GM21390 (cell line): ENCODE data around the gene CTNNAL1.
"Not testable (repeated sequence)": the region's sequence is repeated elsewhere in the genome, so short reads cannot be mapped to it uniquely, and the experiment has no call there.

ENCODE experiments used
- ATAC-seq: cut with Tn5 transposase; IDR thresholded peaks from one replicate; pipeline ENCODE4 v1.9.1; 2021; ENCODE audit not compliant: unreplicated experiment

CTNNAL1 gene

DNA sequence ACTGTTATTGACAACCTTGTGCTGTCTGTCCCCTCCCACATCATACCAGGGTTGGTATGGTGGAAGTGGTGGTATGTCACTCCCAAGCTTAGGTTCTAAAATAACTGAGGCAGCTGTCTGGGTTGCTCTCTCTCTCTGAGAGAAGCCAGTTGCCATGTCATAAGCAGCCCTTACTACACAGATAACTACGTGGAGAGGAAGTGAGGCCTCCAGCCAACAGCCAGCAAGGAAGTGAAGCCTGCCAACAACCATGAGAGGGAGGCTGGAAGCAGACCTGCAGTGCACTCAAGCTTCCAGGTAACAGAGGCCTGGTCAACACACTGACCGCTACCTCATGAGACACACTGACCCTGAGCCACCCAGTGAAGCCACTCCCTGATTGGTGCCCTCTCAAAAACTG lies 18.6 kb downstream of the CTNNAL1 start:
- peak; percentile 95 for ATAC-seq

DNA sequence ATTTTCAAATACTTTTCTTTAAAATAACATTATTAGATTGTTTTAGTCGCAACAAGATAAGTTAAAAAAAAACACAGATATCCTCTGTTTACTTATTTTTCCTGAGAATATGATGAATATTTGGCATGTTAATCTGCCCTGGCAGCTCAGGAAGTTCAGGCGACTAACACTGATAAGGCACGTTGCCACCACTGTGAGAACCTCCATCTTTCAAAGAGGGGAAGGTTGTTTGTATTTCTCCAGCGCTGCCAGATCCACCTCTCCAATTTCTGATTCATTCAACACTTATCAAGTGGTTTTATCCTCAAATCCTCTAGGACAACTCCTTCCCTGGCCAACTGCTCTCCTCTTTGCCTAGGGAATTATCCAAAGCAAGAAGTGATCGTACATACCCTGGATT lies 21.8 kb downstream of the CTNNAL1 start:
- ATAC-seq, result no peak

DNA sequence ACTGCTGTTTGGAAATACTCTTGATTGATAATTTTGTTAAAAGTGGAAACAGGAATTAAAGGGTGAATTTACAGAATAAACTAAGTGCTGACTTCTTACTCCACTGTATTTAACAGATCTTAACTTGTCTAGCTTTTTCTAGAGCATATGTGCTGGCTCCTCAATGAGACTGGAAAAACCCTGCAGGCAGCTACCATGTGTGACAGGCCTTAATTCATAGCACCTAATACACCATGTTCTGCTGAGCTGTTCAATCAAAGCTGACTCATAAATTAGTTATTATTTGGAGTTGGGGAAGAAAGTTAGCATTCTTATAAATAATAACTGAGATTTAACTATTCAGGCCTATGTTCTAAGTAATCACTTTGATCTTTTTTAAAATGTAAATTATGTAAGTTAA lies 29.4 kb downstream of the CTNNAL1 start:
- ATAC-seq, result no peak

DNA sequence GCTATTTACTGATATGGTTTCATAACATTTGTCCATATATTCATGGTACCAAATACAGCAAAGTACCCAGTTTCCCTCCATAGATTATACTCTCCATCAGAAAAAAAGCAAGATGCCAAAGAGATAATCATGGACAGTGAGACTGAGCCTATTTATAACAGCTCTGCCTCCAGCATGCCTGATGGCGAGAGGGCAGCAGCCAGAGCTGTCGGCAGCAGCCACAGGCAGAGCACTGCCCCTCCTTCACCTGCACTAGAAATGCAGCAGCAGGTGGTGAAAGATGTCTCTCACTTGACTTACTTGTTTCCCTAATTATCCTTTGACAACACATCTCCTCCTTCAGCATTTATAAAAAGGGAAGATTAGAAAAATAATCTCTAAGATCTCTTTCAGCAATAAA lies 32.4 kb downstream of the CTNNAL1 start:
- ATAC-seq, result no peak

DNA sequence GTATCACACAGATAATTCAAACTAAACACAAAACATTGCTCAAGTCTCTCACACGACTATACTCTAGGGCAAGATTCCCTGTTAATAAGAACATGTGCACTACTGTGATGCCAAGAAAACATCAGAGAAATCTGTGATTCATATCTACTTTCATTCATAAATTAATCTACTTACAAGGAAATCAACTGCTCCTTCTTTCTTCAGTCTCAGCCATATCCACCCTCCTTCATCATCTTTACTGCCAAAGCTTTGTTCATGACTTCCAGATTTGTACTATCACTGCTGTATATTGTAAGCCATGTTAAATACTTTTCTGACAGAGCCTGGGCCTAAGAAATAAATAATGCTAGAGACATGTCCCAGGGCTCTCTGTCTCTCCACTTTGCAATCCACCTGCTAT lies 35.1 kb downstream of the CTNNAL1 start:
- no peak for ATAC-seq

DNA sequence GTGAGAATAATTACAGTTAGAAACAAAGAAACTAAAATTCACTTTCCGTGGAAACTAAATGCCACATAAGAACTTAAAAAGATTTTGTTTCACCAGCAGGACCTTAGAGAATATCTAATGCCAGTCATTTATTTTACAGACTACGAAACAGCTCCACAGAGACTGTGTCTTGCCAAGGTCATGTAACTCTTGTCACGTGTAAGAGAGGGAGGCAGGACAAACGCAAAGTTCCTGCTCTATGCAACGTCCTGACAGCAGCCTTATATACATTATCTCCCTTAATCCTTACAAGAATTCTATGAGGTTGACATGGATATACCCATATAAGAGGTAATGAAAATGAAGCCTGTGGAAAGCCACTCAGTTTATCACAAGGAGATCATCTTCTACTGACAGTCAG lies 39.4 kb downstream of the CTNNAL1 start:
- no peak for ATAC-seq

DNA sequence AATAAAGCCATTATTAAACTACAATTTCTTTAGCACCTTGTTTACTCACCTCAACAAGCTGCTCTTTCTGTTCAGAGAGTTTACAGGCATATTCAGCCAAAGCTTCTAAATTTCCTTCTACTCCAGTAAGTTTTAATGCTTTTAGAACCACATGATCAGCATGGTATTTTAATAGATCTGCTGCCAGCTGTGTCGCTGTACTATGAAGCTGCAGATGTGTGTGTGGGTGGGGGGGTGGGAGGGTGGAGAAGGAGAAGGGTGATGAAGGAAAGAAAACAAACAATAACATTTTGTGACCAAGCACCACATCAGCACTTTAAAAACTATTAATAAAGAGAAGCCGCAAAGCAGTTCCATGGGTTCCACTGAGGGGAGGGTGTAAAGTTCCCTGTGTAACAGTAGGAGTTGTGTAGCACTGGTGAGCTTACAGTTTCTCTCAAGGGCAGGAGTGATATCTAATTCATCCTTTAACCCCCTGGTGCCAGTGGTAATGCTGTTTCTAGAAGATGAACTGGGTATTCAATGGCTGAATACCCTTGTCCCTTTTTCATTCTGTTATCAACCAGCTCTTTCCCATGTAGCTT lies 40.6 kb downstream of the CTNNAL1 start:
- ATAC-seq, result no peak

DNA sequence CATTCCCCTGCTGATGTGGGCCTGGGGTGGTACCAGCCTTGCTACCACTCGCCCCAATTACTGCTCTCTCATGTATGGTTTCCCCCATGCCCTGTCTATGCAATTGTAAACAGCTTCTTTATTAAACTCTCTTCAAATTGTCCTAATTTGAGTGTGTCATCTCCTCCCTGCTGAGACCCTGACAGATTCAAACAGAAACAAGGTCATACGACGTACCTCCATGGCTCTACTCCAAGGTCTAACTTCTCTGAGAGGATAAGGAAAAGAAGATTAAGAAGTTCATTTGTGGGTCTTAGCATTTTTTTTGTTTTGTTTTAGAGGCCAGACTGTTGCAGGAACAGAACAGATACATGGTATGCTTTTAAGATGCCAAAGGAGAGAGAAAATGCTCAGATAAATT lies 41.1 kb downstream of the CTNNAL1 start:
- ATAC-seq, result no peak

DNA sequence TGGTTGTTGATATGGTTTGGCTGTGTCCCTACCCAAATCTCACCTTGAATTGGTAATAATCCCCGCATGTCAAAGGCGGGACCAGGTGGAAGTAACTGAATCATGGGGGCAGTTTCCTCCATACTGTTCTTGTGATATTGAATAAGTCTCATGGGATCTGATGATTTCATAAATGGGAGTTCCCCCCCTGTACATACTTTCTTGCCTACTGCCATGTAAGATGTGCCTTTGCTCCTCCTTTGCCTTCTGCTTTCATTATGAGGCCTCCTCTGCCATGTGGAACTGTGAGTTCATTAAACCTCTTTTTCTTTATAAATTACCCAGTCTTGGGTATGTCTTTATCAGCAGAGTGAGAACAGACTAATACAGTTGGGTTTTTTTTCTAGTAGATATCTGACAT lies 41.9 kb downstream of the CTNNAL1 start:
- not testable (repeated sequence) for ATAC-seq

DNA sequence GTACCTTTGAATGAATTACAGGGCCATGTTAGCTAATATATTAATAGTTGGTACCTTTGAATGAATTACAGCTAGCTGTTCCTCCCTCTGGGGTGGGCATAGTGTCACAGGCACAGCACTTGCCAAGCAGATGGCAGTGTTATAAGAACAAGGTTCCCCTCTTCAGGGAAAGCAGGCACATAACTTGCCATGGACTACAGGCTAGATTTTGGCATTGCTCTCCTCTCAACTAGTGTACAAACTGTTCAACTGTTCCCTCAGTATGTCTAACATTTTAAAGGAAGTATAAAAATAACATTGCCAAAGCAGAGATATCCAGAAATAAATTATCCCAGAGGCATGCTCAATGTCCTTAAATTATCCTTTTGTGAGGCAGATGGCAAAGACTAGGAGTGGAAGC lies 45.4 kb downstream of the CTNNAL1 start:
- ATAC-seq, result no peak

DNA sequence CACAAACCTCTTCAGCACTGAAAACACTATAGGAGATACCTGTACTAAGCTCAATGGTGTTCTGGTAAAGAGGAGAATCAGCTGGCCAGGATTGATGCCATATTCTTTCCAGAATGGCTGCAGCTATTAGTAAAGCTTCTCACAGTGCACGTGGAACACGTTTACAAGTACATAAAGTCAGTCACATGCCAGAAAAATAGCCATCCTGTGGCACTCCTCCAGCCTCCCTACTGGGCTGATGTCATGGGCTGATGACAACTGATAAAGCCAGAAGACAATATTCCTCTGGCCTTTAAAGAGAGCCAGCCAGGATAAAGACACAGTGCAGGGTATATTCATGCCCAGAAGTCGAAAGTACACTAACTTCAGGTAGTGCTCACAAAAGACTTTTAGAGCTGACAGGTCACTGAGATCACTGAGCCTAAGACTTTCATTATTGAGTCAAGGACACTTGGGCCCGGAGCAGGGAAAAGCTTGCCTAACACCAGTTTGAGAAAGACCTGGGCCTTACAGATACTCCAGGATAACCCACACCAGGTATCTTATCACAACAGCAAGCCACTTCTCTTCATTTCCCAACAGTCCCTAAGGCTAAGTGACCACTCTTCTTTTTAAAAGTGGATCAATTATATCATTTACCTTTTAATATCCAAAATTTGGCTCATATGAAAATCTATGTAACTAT lies 49.7 kb downstream of the CTNNAL1 start:
- no peak for ATAC-seq

DNA sequence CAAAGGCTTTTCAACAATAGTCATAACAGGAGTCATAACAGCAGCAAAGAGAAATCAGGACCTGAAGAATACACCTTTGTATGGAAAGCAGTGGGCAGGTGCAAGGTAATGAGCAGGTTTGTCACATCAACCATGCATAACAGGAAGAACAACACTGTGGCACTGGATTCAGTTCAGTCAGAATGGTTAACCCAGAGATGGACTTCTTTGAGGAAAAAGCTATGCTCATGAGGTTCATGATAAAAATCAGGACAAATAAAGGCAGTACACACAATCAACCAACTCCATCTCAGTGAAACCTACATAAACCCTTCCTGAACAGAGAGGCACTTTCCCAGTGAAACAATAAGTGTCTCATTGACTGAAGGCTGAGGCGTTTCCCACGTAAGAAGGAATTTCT lies 52.1 kb downstream of the CTNNAL1 start:
- no peak for ATAC-seq

DNA sequence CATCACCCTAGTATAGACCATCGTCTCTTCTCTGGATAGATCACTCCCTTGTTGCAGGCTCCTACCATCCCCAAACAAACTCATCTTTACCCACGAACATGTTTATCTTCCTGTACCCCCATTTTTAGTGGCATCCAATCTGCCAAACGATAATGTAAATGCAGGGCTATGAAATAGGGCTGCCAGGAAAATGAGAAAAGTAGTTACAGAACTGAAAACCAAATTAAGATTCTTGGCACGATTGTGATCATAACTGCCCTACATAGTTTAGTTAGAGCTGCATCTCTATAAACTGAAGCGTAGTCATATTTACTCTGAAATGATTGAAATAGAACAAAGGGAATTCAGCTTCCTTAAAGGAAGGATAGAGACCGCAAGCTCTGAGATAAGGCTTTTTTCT lies 53.0 kb downstream of the CTNNAL1 start:
- ATAC-seq, result no peak

DNA sequence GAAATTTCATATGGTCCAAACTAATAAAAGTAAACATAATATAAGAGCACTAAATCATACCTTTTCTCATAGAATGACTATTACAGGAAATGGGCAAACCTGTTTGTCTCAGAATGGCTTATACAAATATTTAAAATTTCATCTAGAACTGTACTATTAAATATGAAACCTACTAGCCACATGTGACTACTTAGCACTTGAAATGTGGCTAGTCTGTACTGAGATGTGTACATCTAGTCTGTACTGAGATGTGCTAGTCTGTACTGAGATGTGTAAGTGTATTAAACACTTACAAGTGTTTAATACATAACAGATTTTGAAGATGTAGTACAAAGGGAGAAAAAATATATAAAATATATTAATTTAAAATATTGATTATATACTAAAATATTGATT lies 56.7 kb downstream of the CTNNAL1 start:
- ATAC-seq, result no peak

DNA sequence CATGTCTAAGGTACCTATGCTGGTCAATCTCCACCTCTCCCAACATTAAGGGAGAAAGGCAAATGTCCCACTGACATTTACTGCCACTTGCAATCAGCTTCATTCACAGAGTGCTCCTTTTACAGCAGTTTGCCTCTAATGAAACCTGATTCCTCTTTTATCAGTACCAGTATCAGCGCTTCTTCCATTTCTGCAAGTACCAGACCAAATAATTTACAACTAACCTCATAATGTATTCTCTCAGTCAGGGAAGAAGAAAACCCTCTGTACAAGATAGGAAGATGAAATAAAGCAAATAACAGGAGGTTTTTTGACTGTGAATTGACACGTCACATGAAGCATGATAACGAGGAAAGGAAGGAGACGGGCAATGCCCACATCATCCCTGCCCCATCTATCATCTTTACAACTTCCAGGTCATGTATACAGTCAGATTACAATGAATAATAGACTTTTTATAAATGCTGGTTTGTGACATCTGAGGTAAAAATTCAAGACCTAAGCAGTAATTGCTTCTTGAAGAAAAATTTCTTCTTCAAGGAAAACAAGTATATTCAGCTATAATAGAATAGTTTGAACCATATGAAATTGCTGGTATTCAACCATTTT lies 57.2 kb downstream of the CTNNAL1 start:
- ATAC-seq, result no peak

DNA sequence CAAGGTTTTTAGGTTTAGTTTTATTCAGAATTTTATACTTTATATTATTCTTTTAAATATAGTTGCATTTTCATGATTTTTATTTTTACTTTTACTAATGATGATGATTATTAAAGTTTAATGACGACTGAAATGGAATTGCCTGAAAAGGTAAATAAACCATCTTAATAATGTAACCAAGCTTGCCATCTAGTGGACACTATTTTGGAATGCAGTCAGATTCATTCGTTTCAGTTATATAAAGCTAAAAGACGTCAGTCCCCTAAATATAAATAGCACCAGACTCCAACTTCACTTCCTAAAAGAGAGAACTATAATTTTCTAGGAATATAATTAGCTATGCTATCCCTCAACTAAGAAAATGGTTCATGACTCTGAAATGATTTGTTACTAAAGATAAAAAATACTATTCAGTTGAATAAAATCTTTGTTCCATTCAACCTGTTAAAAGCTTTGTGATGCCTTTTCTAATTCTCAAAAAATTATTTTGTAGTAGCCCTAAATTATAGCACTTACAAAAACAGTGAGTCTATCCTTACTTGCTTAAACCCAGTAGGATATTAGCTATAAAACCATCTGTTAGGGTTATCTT lies 59.2 kb downstream of the CTNNAL1 start:
- ATAC-seq, result no peak

DNA sequence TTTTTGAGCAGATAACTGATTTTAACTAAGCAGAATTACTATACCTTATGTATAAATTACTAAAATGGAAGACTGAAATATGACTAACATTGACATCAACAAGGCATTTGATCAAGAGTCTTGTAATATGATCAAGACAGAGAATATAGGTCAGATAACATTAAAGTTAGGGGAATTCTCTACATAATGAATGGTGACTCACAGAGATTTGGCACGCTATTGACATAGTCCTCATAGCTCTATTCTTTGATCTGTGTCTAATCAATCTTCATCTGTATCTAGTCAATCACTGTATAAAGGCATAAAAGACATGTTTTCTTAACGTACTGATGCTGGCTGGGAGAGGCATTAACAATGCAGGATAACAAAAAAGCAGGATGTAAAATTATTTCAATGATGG lies 61.7 kb downstream of the CTNNAL1 start:
- ATAC-seq, result no peak

DNA sequence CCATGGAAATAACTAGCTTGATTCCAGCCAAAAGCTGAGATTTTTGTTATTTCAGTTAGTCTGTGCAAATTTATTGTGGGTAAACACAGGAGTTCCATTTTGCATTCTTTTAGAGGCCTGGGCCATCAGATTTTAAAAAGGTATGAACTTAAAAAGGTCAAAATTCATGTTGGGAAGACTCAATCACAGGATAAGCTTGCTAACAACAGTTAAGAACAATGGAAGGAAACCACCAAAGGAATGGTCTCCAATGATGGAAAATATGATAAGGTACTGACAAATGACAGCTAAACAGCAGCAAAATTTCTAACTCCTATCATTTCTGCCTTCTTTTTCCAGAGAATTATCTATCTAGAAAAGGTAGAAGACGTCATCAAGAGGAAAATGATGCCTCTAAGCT lies 63.1 kb downstream of the CTNNAL1 start:
- ATAC-seq, result no peak

DNA sequence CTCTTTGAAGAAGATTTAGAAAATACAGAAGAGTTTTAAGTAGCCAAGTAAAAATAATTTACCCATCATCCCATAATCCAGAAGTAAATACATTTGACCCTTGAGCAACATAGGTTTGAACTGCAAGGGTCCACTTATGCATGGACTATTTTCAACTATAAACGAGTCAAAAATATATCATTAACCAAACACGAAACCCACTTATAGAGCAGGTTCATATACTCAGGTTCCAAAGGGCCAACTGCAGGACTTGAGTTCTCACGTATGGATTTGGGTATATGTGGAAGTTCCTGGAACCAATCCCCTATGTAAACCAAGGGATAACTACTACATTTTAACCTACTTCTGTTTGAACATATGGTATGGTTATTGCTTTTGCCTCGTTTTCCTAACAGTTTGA lies 73.3 kb downstream of the CTNNAL1 start:
- ATAC-seq, result no peak

DNA sequence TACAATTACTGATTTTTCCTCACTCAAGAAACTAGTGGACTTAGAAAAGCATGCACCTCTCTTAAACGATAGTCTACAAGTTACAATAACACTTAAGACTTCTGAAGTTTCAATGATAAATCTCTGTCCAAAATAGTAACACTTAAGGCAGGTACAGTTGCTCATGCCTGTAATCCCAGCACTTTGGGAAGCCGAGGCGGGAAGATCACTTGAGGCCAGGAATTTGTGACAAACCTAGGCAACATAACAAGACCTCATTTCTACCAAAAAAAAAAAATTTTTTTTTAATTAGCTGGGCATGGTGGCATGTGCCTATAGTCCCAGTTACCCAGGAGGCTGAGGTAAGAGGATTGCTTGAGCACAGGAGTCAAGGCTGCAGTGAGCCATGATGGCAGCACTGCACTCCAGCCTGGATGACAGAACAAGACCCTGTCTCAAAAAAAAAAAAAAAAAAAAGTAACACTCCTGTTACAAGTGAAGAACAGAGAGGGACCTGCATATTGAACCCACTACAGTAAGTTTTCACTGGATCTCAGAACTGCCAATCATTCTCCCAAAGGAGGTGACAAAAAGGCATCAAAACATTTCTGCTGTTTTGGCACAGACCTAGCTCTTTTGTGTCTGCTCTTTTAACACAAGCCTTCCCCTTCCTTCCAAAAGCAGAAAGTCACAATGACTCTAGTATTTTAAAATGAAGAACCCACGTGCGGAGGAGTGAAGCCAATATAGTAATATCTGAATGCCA lies 75.6 kb downstream of the CTNNAL1 start:
- ATAC-seq, result no peak

DNA sequence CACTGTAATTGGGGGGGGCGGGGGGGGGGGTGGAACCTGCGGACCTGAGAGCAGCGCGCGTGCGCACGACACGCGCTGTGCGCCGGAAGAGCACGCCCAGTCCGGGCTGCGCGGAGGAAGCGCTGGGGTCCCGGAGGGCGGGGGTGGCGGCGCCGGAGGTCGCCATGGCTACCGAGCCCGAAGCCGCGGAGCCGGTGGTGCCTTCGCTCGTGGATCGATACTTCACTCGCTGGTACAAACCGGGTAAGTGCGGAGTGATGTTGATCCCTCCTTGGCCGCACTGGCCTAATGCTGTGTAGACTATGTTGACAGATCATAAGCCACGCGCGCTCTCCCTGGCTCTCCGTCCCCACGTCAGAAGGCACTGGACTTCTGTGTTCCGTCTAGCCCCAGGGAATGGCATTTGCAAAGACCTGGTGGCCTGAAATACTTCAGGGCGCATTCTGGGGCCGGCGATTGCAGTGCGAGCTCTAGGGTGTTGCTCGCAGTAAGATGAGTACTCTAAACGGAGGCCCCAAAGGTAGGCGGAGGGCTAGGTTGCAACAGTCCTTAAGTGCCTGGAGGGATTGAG lies 78.9 kb downstream of the CTNNAL1 start, which contains the start of gene ABITRAM:
TSS of gene ABITRAM (plus strand) at position 78 of the 571 bp plus-strand sequence. CDS start at position 165, 87 bp downstream.
- peak; percentile 80 for ATAC-seq
